WERI-Rb-1 (cell line): Measurements from ENCODE around the gene PEX10.

Experiments used
- DNase-seq: peaks from one replicate; pipeline ENCODE4 v3.0.0-alpha.2; 2020
- H3K27ac ChIP-seq: fragments of 250-450 bp; sonication (Bioruptor Pico); 2 replicates; pipeline ENCODE4 v1.5.1; 2020; ENCODE audit warnings: mild to moderate bottlenecking, moderate library complexity
- H3K27me3 ChIP-seq: fragments of 250-450 bp; sonication (Bioruptor Pico); 2 replicates; pipeline ENCODE4 v1.5.1; 2021; ENCODE audit warnings: mild to moderate bottlenecking, low read depth, moderate library complexity; ENCODE audit not compliant: insufficient read depth, severe bottlenecking
- H3K36me3 ChIP-seq: fragments of 250-450 bp; sonication (Bioruptor Pico); 2 replicates; pipeline ENCODE4 v1.5.1; 2020; ENCODE audit warnings: mild to moderate bottlenecking, moderate library complexity
- H3K4me3 ChIP-seq: 2 replicates; pipeline ENCODE4 v1.5.1; 2011; ENCODE audit warnings: low read depth, mild to moderate bottlenecking, control low read depth, low read length
- H3K9me3 ChIP-seq: fragments of 250-450 bp; sonication (Bioruptor Pico); 2 replicates; pipeline ENCODE4 v1.5.1; 2021; ENCODE audit warnings: mild to moderate bottlenecking, moderate library complexity; ENCODE audit not compliant: severe bottlenecking
- CTCF ChIP-seq: IDR thresholded peaks from 2 replicates; pipeline ENCODE4 v1.5.1; 2011; ENCODE audit warnings: low read depth, mild to moderate bottlenecking, control low read depth, inconsistent platforms, low read length

PEX10 gene

GRCh38 chr1:2411801-2412394, 466 bp downstream of the PEX10 start:
- DNase-seq: peak; percentile 39
- H3K4me3 ChIP-seq: peak overlapping the region; percentile 76
- peaks cover 6% of the 10 kb centered on the region; the same call in 1 of the 2 replicates for H3K36me3 ChIP-seq
- no peaks in the 10 kb centered on the region for H3K27me3 ChIP-seq
- H3K27ac ChIP-seq: peak overlapping the region; percentile 78
- H3K9me3 ChIP-seq: no peaks in the 10 kb centered on the region
- TF ChIP-seq CTCF: no peak

GRCh38 chr1:2409745-2410144, 2.6 kb downstream of the PEX10 start:
- Histone ChIP-seq H3K27ac (no peak overlapping the region), H3K27me3 (no peaks in the 10 kb centered on the region), H3K4me3 (no peak overlapping the region), H3K36me3 (peaks cover 20% of the 10 kb centered on the region), H3K9me3 (no peaks in the 10 kb centered on the region)
- no peak for TF ChIP-seq CTCF
- DNase-seq: no peak

- Histone ChIP-seq H3K27ac (no peak overlapping the region), H3K36me3 (peaks cover 29% of the 10 kb centered on the region), H3K4me3 (no peak overlapping the region), H3K27me3 (no peaks in the 10 kb centered on the region), H3K9me3 (no peaks in the 10 kb centered on the region)
- no peak for DNase-seq
- TF ChIP-seq CTCF: no peak
Measured at GRCh38 chr1:2408859-2409276, 3.5 kb downstream of the PEX10 start.

GRCh38 chr1:2408456-2408855, 3.9 kb downstream of the PEX10 start:
- TF ChIP-seq CTCF: no peak

GRCh38 chr1:2407991-2408275, 4.4 kb downstream of the PEX10 start:
- Histone ChIP-seq H3K36me3 (peaks cover 38% of the 10 kb centered on the region), H3K27me3 (no peaks in the 10 kb centered on the region), H3K4me3 (no peak overlapping the region), H3K27ac (no peak overlapping the region), H3K9me3 (no peaks in the 10 kb centered on the region)
- no peak for TF ChIP-seq CTCF
- no peak for DNase-seq

More at GRCh38 chr1:2408456-2408855, 3.9 kb downstream of the PEX10 start:
- Histone ChIP-seq H3K9me3 (no peaks in the 10 kb centered on the region), H3K36me3 (peaks cover 33% of the 10 kb centered on the region), H3K27me3 (no peaks in the 10 kb centered on the region), H3K27ac (no peak overlapping the region), H3K4me3 (no peak overlapping the region)
- DNase-seq: no peak
